Measurements from ENCODE around the gene RAPGEF2. TPM values are rescaled to one million over a fixed set of nuclear protein-coding genes. Genes with fewer than 3 reads are reported as not detected.

RAPGEF2 gene
- total and polyA plus RNA-seq, 2 donors (not counting 3 experiments of a cell fraction or from before 2014, with no cell fraction given): 28.7 to 55.2 TPM

DNA sequence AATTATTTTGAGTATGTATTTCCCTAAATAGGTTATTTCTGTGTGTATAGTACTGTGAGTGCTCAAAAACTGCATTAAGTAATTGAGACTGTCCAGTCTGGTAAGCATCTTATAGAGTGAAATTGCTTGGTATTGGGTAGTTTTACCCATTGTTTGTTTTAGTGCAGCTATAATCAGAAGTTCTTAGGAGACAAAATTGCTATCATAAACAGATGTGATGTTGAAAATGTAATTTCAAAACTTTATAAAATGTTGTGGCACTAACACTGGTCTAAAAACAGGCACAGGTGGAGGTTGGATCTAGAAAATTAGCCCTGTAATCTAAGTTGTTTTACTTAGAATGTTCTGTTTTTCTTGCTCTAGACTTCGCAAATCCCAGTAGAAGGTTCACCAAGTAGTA, 46.8 kb downstream of the RAPGEF2 start:
- no TSS peak for BruUV-seq (replicated peaks)
- intact Hi-C loops (cut with micrococcal nuclease) (no loop called here), dilution Hi-C loops (cut with MboI; ENCODE audit: extremely low pct_ligation_motif_present, low sequenced_read_pairs) (no loop called here)
- no peak overlapping the region for H3K4me3 ChIP-seq (replicated peaks in 1 of 3; ENCODE audit: insufficient read depth in 1 of 3, low read depth in 1 of 3, low read length in 3 of 3)
- TF ChIP-seq FOS (IDR thresholded peaks at IDR 0.05; ENCODE audit: borderline replicate concordance, insufficient read depth, low read length): no peak
- no peak for TF ChIP-seq MAX (IDR thresholded peaks at IDR 0.05; ENCODE audit: insufficient read depth, insufficient read length)
- no peak for TF ChIP-seq EZH2 (IDR thresholded peaks at IDR 0.05; ENCODE audit: borderline replicate concordance, low read depth, low read length, severe bottlenecking)
- TF ChIP-seq JUN (IDR thresholded peaks at IDR 0.05; ENCODE audit: borderline replicate concordance, insufficient read depth, insufficient read length, low read depth): no peak
- TF ChIP-seq POLR2A (IDR thresholded peaks at IDR 0.05; ENCODE audit: low read depth, low read length): no peak
- no peak for TF ChIP-seq MYC (IDR thresholded peaks at IDR 0.05; ENCODE audit: low read depth, low read length)
- TF ChIP-seq GATA2 (IDR thresholded peaks at IDR 0.05; ENCODE audit: insufficient read depth, insufficient read length, low read depth, low read length): no peak
- TF ChIP-seq POLR2AphosphoS5 (IDR thresholded peaks at IDR 0.05; ENCODE audit: insufficient read depth, low read depth, low read length): no peak
- no peak for TF ChIP-seq CTCF (IDR thresholded peaks at IDR 0.05; ENCODE audit: extremely low read depth in 1 of 2, insufficient read depth in 1 of 2, low read depth in 1 of 2, low read length in 2 of 2)
- no peak overlapping the region for H3K4me2 ChIP-seq (ENCODE audit: insufficient read depth, low read length)
- no peaks in the 10 kb centered on the region for H3K27me3 ChIP-seq (ENCODE audit: control insufficient read depth in 2 of 2, insufficient read depth in 2 of 2, low read length in 2 of 2)
- peaks cover 3% of the 10 kb centered on the region for H3K4me1 ChIP-seq (ENCODE audit: control insufficient read depth, extremely low read depth, insufficient read depth, low read length)
- H3K9ac ChIP-seq (replicated peaks; ENCODE audit: extremely low read depth, insufficient read depth, low read length): no peak overlapping the region
- H3K79me2 ChIP-seq (ENCODE audit: control insufficient read depth, insufficient read depth, low read length): peaks cover 65% of the 10 kb centered on the region
- H3K9me1 ChIP-seq (replicated peaks; ENCODE audit: control insufficient read depth, extremely low read depth, insufficient read depth, low read length): no peaks in the 10 kb centered on the region
- no peaks in the 10 kb centered on the region for H3K36me3 ChIP-seq (ENCODE audit: control insufficient read depth in 2 of 2, extremely low read depth in 1 of 2, insufficient read depth in 2 of 2, low read length in 2 of 2)
- H3K9me3 ChIP-seq (replicated peaks; ENCODE audit: control insufficient read depth, insufficient read depth, low read length): no peaks in the 10 kb centered on the region
- H3K27ac ChIP-seq (ENCODE audit: insufficient read depth, low read depth, low read length): no peak overlapping the region
- H4K20me1 ChIP-seq (replicated peaks; ENCODE audit: control insufficient read depth, extremely low read depth, insufficient read depth, low read length): peaks cover 9% of the 10 kb centered on the region
- no peak overlapping the region for H2AFZ ChIP-seq (ENCODE audit: low read depth, low read length)
- no peak for DNase-seq (ENCODE audit: low read depth, low spot score)
- CTCF ChIA-PET: interaction anchor here (0.8 kb wide), 1 partner anchor 255 kb away, joined by 3 read pairs; no protein-coding TSS in a partner anchor
- FAIRE-seq: no peak
- POLR2A ChIA-PET: interaction anchor here (1.0 kb wide), 1 partner anchor 10 kb away, joined by 3 read pairs; no protein-coding TSS in a partner anchor
